Dendritic cell treated with granulocyte-macrophage colony-stimulating factor and Interleukin-4, amounts not matched to agents 40 ng/mL and 50 ng/mL, for 4 days (primary cell): ENCODE measurements around the gene EIF2S3.

Source experiments
- H3K27ac Mint-ChIP-seq: one replicate; pipeline ENCODE4 v1.8.0; 2022; ENCODE audit warnings: mild to moderate bottlenecking, mixed read lengths
- H3K27me3 Mint-ChIP-seq: one replicate; pipeline ENCODE4 v1.8.0; 2022; ENCODE audit warnings: mild to moderate bottlenecking, mixed read lengths
- H3K36me3 Mint-ChIP-seq: one replicate; pipeline ENCODE4 v1.8.0; 2022; ENCODE audit warnings: low read depth, mixed read lengths
- H3K4me1 Mint-ChIP-seq: one replicate; pipeline ENCODE4 v1.8.0; 2022; ENCODE audit warnings: low read depth, mixed read lengths
- H3K4me3 Mint-ChIP-seq: one replicate; pipeline ENCODE4 v1.8.0; 2022; ENCODE audit warnings: mild to moderate bottlenecking, moderate library complexity, mixed read lengths
- H3K9me3 Mint-ChIP-seq: one replicate; pipeline ENCODE4 v1.8.0; 2022; ENCODE audit warnings: mixed read lengths
- intact Hi-C: fragments of 100-400 bp; cut with micrococcal nuclease; formaldehyde crosslinking; loops from one replicate; pipeline ENCODE4 v1.15.0; 2022

The EIF2S3 gene

GRCh38 chrX:24054182-24055042 is at the start of gene EIF2S3:
TSS of gene EIF2S3 (plus strand) at chrX:24054956. CDS start at chrX:24054969, 13 bp downstream.
- Mint-ChIP-seq H3K27ac (peak within 1 kb of the TSS; percentile 99), H3K36me3 (peaks cover 24% of the 10 kb centered on the region), H3K4me3 (peak within 1 kb of the TSS; percentile 87), H3K27me3 (no peaks in the 10 kb centered on the region), H3K9me3 (no peaks in the 10 kb centered on the region), H3K4me1 (no peaks in the 10 kb centered on the region)
- intact Hi-C loops: loop anchor here (1.0 to 2.0 kb wide), 3 partner anchors 29 to 312 kb away; partner anchors contain the start of genes ACOT9 and CXorf58

GRCh38 chrX:24005028-24005427 is 49.7 kb upstream of the EIF2S3 start:
- no peak overlapping the region for H3K4me3 Mint-ChIP-seq
- H3K27ac Mint-ChIP-seq: no peak overlapping the region
- peaks cover 16% of the 10 kb centered on the region for H3K4me1 Mint-ChIP-seq
- intact Hi-C loops: no loop called here
- H3K36me3 Mint-ChIP-seq: peaks cover 32% of the 10 kb centered on the region
- H3K9me3 Mint-ChIP-seq: no peaks in the 10 kb centered on the region
- no peaks in the 10 kb centered on the region for H3K27me3 Mint-ChIP-seq

- intact Hi-C loops: no loop called here
- Mint-ChIP-seq H3K36me3 (peaks cover 36% of the 10 kb centered on the region), H3K9me3 (no peaks in the 10 kb centered on the region), H3K27ac (no peak overlapping the region), H3K4me1 (peaks cover 21% of the 10 kb centered on the region), H3K27me3 (no peaks in the 10 kb centered on the region), H3K4me3 (no peak overlapping the region)
Observed at GRCh38 chrX:24005867-24006266, 48.9 kb upstream of the EIF2S3 start.

GRCh38 chrX:24012266-24012665 is 42.5 kb upstream of the EIF2S3 start:
- Mint-ChIP-seq H3K36me3 (peaks cover 20% of the 10 kb centered on the region), H3K27ac (no peak overlapping the region), H3K27me3 (no peaks in the 10 kb centered on the region), H3K4me1 (peaks cover 24% of the 10 kb centered on the region), H3K4me3 (no peak overlapping the region), H3K9me3 (no peaks in the 10 kb centered on the region)
- intact Hi-C loops: no loop called here

GRCh38 chrX:24014388-24015018 is 40.3 kb upstream of the EIF2S3 start:
- peaks cover 20% of the 10 kb centered on the region for H3K4me1 Mint-ChIP-seq
- H3K4me3 Mint-ChIP-seq: no peak overlapping the region
- H3K36me3 Mint-ChIP-seq: peaks cover 14% of the 10 kb centered on the region
- H3K27me3 Mint-ChIP-seq: no peaks in the 10 kb centered on the region
- intact Hi-C loops: no loop called here
- no peak overlapping the region for H3K27ac Mint-ChIP-seq
- no peaks in the 10 kb centered on the region for H3K9me3 Mint-ChIP-seq

- Mint-ChIP-seq H3K27ac (no peak overlapping the region), H3K4me3 (no peak overlapping the region), H3K27me3 (no peaks in the 10 kb centered on the region), H3K4me1 (peaks cover 26% of the 10 kb centered on the region), H3K36me3 (peaks cover 6% of the 10 kb centered on the region), H3K9me3 (no peaks in the 10 kb centered on the region)
- intact Hi-C loops: no loop called here
Observed at GRCh38 chrX:24017674-24018073, 37.1 kb upstream of the EIF2S3 start.

- H3K36me3 Mint-ChIP-seq: peaks cover 6% of the 10 kb centered on the region
- no peak overlapping the region for H3K4me3 Mint-ChIP-seq
- H3K4me1 Mint-ChIP-seq: peaks cover 26% of the 10 kb centered on the region
- no peak overlapping the region for H3K27ac Mint-ChIP-seq
- H3K27me3 Mint-ChIP-seq: no peaks in the 10 kb centered on the region
- intact Hi-C loops: no loop called here
- no peaks in the 10 kb centered on the region for H3K9me3 Mint-ChIP-seq
Observed at GRCh38 chrX:24018809-24019208, 35.9 kb upstream of the EIF2S3 start.

GRCh38 chrX:24019448-24019847 is 35.3 kb upstream of the EIF2S3 start:
- intact Hi-C loops: no loop called here
- Mint-ChIP-seq H3K27ac (no peak overlapping the region), H3K9me3 (no peaks in the 10 kb centered on the region), H3K27me3 (no peaks in the 10 kb centered on the region), H3K4me1 (peaks cover 22% of the 10 kb centered on the region), H3K4me3 (no peak overlapping the region), H3K36me3 (peaks cover 6% of the 10 kb centered on the region)

GRCh38 chrX:24020306-24020876 is 34.4 kb upstream of the EIF2S3 start:
- no peaks in the 10 kb centered on the region for H3K9me3 Mint-ChIP-seq
- no peak overlapping the region for H3K4me3 Mint-ChIP-seq
- H3K27ac Mint-ChIP-seq: no peak overlapping the region
- H3K36me3 Mint-ChIP-seq: peaks cover 6% of the 10 kb centered on the region
- H3K4me1 Mint-ChIP-seq: peaks cover 18% of the 10 kb centered on the region
- no peaks in the 10 kb centered on the region for H3K27me3 Mint-ChIP-seq
- intact Hi-C loops: loop anchor here (5.0 kb wide), 1 partner anchor 68 kb away; no protein-coding TSS in a partner anchor

- Mint-ChIP-seq H3K4me3 (peak overlapping the region; percentile 71), H3K36me3 (peaks cover 6% of the 10 kb centered on the region), H3K27me3 (no peaks in the 10 kb centered on the region), H3K4me1 (peaks cover 18% of the 10 kb centered on the region), H3K9me3 (no peaks in the 10 kb centered on the region), H3K27ac (peak overlapping the region; percentile 83)
- intact Hi-C loops: loop anchor here (5.0 kb wide), 1 partner anchor 71 kb away; no protein-coding TSS in a partner anchor
Observed at GRCh38 chrX:24023544-24023943, 31.2 kb upstream of the EIF2S3 start.

- Mint-ChIP-seq H3K27me3 (no peaks in the 10 kb centered on the region), H3K9me3 (no peaks in the 10 kb centered on the region), H3K4me3 (peak overlapping the region; percentile 74), H3K27ac (peak overlapping the region; percentile 83), H3K4me1 (peaks cover 18% of the 10 kb centered on the region), H3K36me3 (peaks cover 6% of the 10 kb centered on the region)
- intact Hi-C loops: loop anchor here (2.0 to 5.0 kb wide), 2 partner anchors 72 to 113 kb away; no protein-coding TSS in a partner anchor
Observed at GRCh38 chrX:24023972-24024669, 30.6 kb upstream of the EIF2S3 start.

- Mint-ChIP-seq H3K9me3 (no peaks in the 10 kb centered on the region), H3K27ac (peak overlapping the region; percentile 83), H3K36me3 (peaks cover 6% of the 10 kb centered on the region), H3K27me3 (peaks cover 2% of the 10 kb centered on the region), H3K4me1 (peaks cover 8% of the 10 kb centered on the region), H3K4me3 (peak overlapping the region; percentile 74)
- intact Hi-C loops: loop anchor here (1.0 to 5.0 kb wide), 3 partner anchors 29 to 114 kb away; partner anchors contain the start of gene EIF2S3
Observed at GRCh38 chrX:24024819-24025740, 29.7 kb upstream of the EIF2S3 start.
